RPMI8226 (cell line): ENCODE data around the gene POMGNT1.

ENCODE experiments used
- DNase-seq: peaks from one replicate; pipeline ENCODE4 v3.0.0-alpha.2; 2015

POMGNT1 gene

GRCh38 chr1:46152016-46152415 lies 46.2 kb downstream of the POMGNT1 start:
- DNase-seq, result no peak

DNA sequence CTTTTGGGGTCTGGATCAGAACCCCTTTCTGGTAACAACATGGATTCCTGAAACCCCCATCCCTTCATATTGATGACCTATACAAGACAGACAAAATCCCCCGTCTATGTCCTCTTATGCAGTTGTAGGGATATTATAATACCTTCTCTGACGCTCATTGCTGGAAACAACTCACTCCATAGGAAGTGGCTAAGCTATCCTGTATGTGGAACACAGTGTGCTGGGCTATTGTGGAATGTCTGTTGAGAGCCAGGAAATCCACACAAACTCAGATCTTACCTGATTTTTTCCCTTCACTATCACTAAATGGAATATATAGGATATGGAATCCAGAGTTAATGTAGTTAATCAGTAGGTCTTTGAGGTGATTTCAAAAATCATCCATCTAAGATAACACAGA lies 48.1 kb downstream of the POMGNT1 start:
- no peak for DNase-seq

DNA sequence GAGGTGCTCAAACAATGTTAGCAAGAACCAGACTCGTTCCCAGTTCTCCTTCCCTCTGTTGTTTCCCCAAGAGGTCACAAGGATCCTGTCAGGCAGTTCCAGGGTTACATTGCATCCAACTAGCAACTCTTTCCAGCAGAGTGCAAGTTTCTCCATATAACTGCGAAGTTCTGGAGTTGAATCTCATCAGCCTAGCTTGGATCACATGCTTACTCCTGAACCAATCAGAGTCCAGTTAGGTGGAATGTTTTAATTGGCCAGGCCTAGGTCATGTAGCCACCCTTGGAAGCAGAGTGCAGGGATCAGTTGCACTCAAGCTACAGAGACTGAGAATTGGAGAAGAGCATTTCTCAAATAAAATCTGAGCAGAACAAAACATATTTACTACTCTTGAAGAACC lies 49.9 kb downstream of the POMGNT1 start:
- no peak for DNase-seq
